CD4-positive, CD25-positive, alpha-beta regulatory T cell (primary cell): ENCODE measurements around the gene COG6. TPM values are rescaled to one million over a fixed set of nuclear protein-coding genes. Genes with fewer than 3 reads are reported as not detected.

ENCODE experiments used
- ATAC-seq, 2 donors: fragments of 150-1000 bp; cut with Tn5 transposase; one replicate each; pipeline ENCODE4 v1.10.0; 2021; ENCODE audit warnings: low read depth in 2 of 2, moderate number of reproducible peaks in 2 of 2, moderate library complexity in 1 of 2
- DNase-seq, 3 donors: peaks; one replicate each; pipeline versions ENCODE4 v3.0.0 to v3.0.0-alpha.2; 2012 to 2022; ENCODE audit warnings: mixed read lengths in 1 of 3
- H3K27ac ChIP-seq: one replicate; pipeline ENCODE4 v1.7.0; 2013; ENCODE audit warnings: mild to moderate bottlenecking, low read length; ENCODE audit not compliant: insufficient read depth, poor library complexity, severe bottlenecking
- H3K27me3 ChIP-seq: one replicate; pipeline ENCODE4 v1.7.0; 2013; ENCODE audit warnings: low read length; ENCODE audit not compliant: control insufficient read depth, insufficient read depth
- H3K36me3 ChIP-seq: one replicate; pipeline ENCODE4 v1.7.0; 2013; ENCODE audit warnings: mild to moderate bottlenecking, low read length, moderate library complexity; ENCODE audit not compliant: control insufficient read depth, insufficient read depth
- H3K4me1 ChIP-seq: 2 replicates; pipeline ENCODE4 v1.7.0; 2013; ENCODE audit warnings: mild to moderate bottlenecking, low read length; ENCODE audit not compliant: insufficient read depth, control insufficient read depth, poor library complexity, severe bottlenecking
- H3K4me3 ChIP-seq: one replicate; pipeline ENCODE4 v1.7.0; 2013; ENCODE audit warnings: low read depth, mild to moderate bottlenecking, low read length, moderate library complexity
- H3K9me3 ChIP-seq, 2 experiments: 1 replicate in 1 of 2; 2 replicates in 1 of 2; pipeline ENCODE4 v1.7.0; 2013; ENCODE audit warnings: low read length in 2 of 2, mild to moderate bottlenecking in 1 of 2, moderate library complexity in 1 of 2; ENCODE audit not compliant: control insufficient read depth in 2 of 2
- H3K27ac Mint-ChIP-seq, 3 donors: one replicate each; pipeline ENCODE4 v1.8.0; 2020 to 2022; ENCODE audit warnings: mild to moderate bottlenecking in 3 of 3, mixed read lengths in 3 of 3, moderate library complexity in 2 of 3
- H3K27me3 Mint-ChIP-seq: one replicate; pipeline ENCODE4 v1.8.0; 2022; ENCODE audit warnings: mild to moderate bottlenecking, mixed read lengths
- H3K36me3 Mint-ChIP-seq: one replicate; pipeline ENCODE4 v1.8.0; 2020; ENCODE audit warnings: mixed read lengths
- H3K4me1 Mint-ChIP-seq, 4 donors: one replicate each; pipeline ENCODE4 v1.8.0; 2020 to 2022; ENCODE audit warnings: mixed read lengths in 4 of 4, mild to moderate bottlenecking in 1 of 4
- H3K4me3 Mint-ChIP-seq, 4 donors: one replicate each; pipeline ENCODE4 v1.8.0; 2020 to 2022; ENCODE audit warnings: mild to moderate bottlenecking in 4 of 4, mixed read lengths in 4 of 4, moderate library complexity in 3 of 4
- H3K9me3 Mint-ChIP-seq, 7 donors: one replicate each; pipeline ENCODE4 v1.8.0; 2020 to 2022; ENCODE audit warnings: mixed read lengths in 7 of 7, mild to moderate bottlenecking in 3 of 7, moderate library complexity in 2 of 7
- polyA plus RNA-seq, 4 donors: library from polyadenylated mRNA; unstranded; fragments of 300-500 nt; fragmentation: Illumina TruSeq; gene quantifications; one replicate each; pipeline ENCODE4 v1.2.3, GENCODE V29; 2021
- total RNA-seq: library from RNA; stranded (reverse); gene quantifications from one replicate; pipeline ENCODE4 v1.2.3, GENCODE V29; 2022

The COG6 gene
- total and polyA plus RNA-seq, 5 donors from 2014 or later, result 14.3 to 28.3 (median 20.4) TPM

- no peak overlapping the region for H3K27ac Mint-ChIP-seq
- ATAC-seq, result no peak
- peaks cover 0 to 1% (median 0%) of the 10 kb centered on the region in 7 donors for H3K9me3 Mint-ChIP-seq
These were observed 118.4 kb downstream of the COG6 start for GRCh38 chr13:39773833-39774232.

GRCh38 chr13:39776439-39776838 lies 121.0 kb downstream of the COG6 start:
- peaks cover 0 to 1% (median 0%) of the 10 kb centered on the region in 7 donors for H3K9me3 Mint-ChIP-seq
- Histone ChIP-seq H3K4me1 (peaks cover 15% of the 10 kb centered on the region), H3K4me3 (no peak overlapping the region), H3K27me3 (no peaks in the 10 kb centered on the region), H3K36me3 (no peaks in the 10 kb centered on the region), H3K9me3 (no peaks in the 10 kb centered on the region), H3K27ac (no peak overlapping the region)
- H3K27ac Mint-ChIP-seq, result peak overlapping the region in 1 of 3 donors; percentile 65
- no peak for ATAC-seq
- H3K4me1 Mint-ChIP-seq, result peaks cover 17 to 36% (median 26%) of the 10 kb centered on the region in 4 donors
- H3K27me3 Mint-ChIP-seq, result no peaks in the 10 kb centered on the region
- DNase-seq, result peak in 1 of 3 donors; percentile 13
- H3K4me3 Mint-ChIP-seq, result no peak overlapping the region
- peaks cover 3% of the 10 kb centered on the region for H3K36me3 Mint-ChIP-seq

More at GRCh38 chr13:39773833-39774232, 118.4 kb downstream of the COG6 start:
- H3K36me3 ChIP-seq, result no peaks in the 10 kb centered on the region
- peaks cover 3% of the 10 kb centered on the region for H3K36me3 Mint-ChIP-seq
- no peak for DNase-seq
- H3K27me3 ChIP-seq, result no peaks in the 10 kb centered on the region
- H3K27me3 Mint-ChIP-seq, result no peaks in the 10 kb centered on the region
- no peaks in the 10 kb centered on the region for H3K9me3 ChIP-seq
- H3K27ac ChIP-seq, result no peak overlapping the region
- H3K4me3 ChIP-seq, result no peak overlapping the region
- H3K4me1 ChIP-seq, result peaks cover 4% of the 10 kb centered on the region
- H3K4me3 Mint-ChIP-seq, result no peak overlapping the region
- H3K4me1 Mint-ChIP-seq, result peaks cover 12 to 22% (median 17%) of the 10 kb centered on the region in 4 donors

- Mint-ChIP-seq H3K27me3 (no peaks in the 10 kb centered on the region), H3K4me3 (no peak overlapping the region), H3K36me3 (peaks cover 2% of the 10 kb centered on the region), H3K27ac (peak overlapping the region; percentile 5 to 66 (median 65)), H3K4me1 (peaks cover 17 to 36% (median 26%) of the 10 kb centered on the region in 4 donors), H3K9me3 (peaks cover 0 to 1% (median 0%) of the 10 kb centered on the region in 7 donors)
- Histone ChIP-seq H3K4me1 (peaks cover 15% of the 10 kb centered on the region), H3K27ac (no peak overlapping the region), H3K36me3 (no peaks in the 10 kb centered on the region), H3K27me3 (no peaks in the 10 kb centered on the region), H3K9me3 (no peaks in the 10 kb centered on the region), H3K4me3 (no peak overlapping the region)
- DNase-seq (no peak), ATAC-seq (no peak)
These were observed 121.6 kb downstream of the COG6 start for GRCh38 chr13:39777021-39777420.

- Mint-ChIP-seq H3K27me3 (no peaks in the 10 kb centered on the region), H3K9me3 (peaks cover 0 to 1% (median 0%) of the 10 kb centered on the region in 7 donors), H3K27ac (peak overlapping the region; percentile 60 to 66 (median 65)), H3K4me3 (peak overlapping the region in 1 of 4 donors; percentile 11), H3K4me1 (peaks cover 17 to 36% (median 26%) of the 10 kb centered on the region in 4 donors), H3K36me3 (no peaks in the 10 kb centered on the region)
- ATAC-seq, result peak; percentile 57 to 74
- no peak overlapping the region for H3K4me3 ChIP-seq
- peaks cover 15% of the 10 kb centered on the region for H3K4me1 ChIP-seq
- H3K27ac ChIP-seq, result no peak overlapping the region
- peak in 2 of 3 donors; percentile 43 to 67 for DNase-seq
- no peaks in the 10 kb centered on the region for H3K27me3 ChIP-seq
- no peaks in the 10 kb centered on the region for H3K9me3 ChIP-seq
- no peaks in the 10 kb centered on the region for H3K36me3 ChIP-seq
These were observed 122.1 kb downstream of the COG6 start for GRCh38 chr13:39777527-39778061.

- no peaks in the 10 kb centered on the region for H3K36me3 Mint-ChIP-seq
- Histone ChIP-seq H3K4me3 (peak overlapping the region; percentile 23), H3K9me3 (no peaks in the 10 kb centered on the region), H3K4me1 (peaks cover 15% of the 10 kb centered on the region), H3K27me3 (no peaks in the 10 kb centered on the region), H3K36me3 (no peaks in the 10 kb centered on the region), H3K27ac (no peak overlapping the region)
- ATAC-seq (peak; percentile 29 to 32), DNase-seq (peak in 2 of 3 donors; percentile 19 to 54)
- peak overlapping the region in 2 of 4 donors; percentile 22 to 51 for H3K4me3 Mint-ChIP-seq
- H3K9me3 Mint-ChIP-seq, result peaks cover 0 to 1% (median 0%) of the 10 kb centered on the region in 7 donors
- peak overlapping the region; percentile 52 to 87 (median 57) for H3K27ac Mint-ChIP-seq
- peaks cover 17 to 36% (median 26%) of the 10 kb centered on the region in 4 donors for H3K4me1 Mint-ChIP-seq
- no peaks in the 10 kb centered on the region for H3K27me3 Mint-ChIP-seq
These were observed 124.1 kb downstream of the COG6 start for GRCh38 chr13:39779337-39780265.

GRCh38 chr13:39780711-39781110 lies 125.2 kb downstream of the COG6 start:
- Histone ChIP-seq H3K27me3 (no peaks in the 10 kb centered on the region), H3K27ac (no peak overlapping the region), H3K4me3 (no peak overlapping the region), H3K4me1 (peaks cover 15% of the 10 kb centered on the region), H3K36me3 (no peaks in the 10 kb centered on the region), H3K9me3 (no peaks in the 10 kb centered on the region)
- Mint-ChIP-seq H3K27ac (peak overlapping the region in 1 of 3 donors; percentile 65), H3K4me1 (peaks cover 17 to 36% (median 26%) of the 10 kb centered on the region in 4 donors), H3K36me3 (no peaks in the 10 kb centered on the region), H3K9me3 (peaks cover 0 to 1% (median 0%) of the 10 kb centered on the region in 7 donors), H3K27me3 (no peaks in the 10 kb centered on the region), H3K4me3 (no peak overlapping the region)
- DNase-seq (no peak), ATAC-seq (no peak)

GRCh38 chr13:39781381-39781780 lies 125.9 kb downstream of the COG6 start:
- Mint-ChIP-seq H3K27me3 (no peaks in the 10 kb centered on the region), H3K27ac (no peak overlapping the region), H3K4me3 (no peak overlapping the region), H3K9me3 (peaks cover 0 to 1% (median 0%) of the 10 kb centered on the region in 7 donors), H3K36me3 (no peaks in the 10 kb centered on the region), H3K4me1 (peaks cover 16 to 34% (median 26%) of the 10 kb centered on the region in 4 donors)
- H3K4me3 ChIP-seq, result no peak overlapping the region
- H3K27ac ChIP-seq, result no peak overlapping the region
- no peaks in the 10 kb centered on the region for H3K36me3 ChIP-seq
- H3K27me3 ChIP-seq, result no peaks in the 10 kb centered on the region
- no peaks in the 10 kb centered on the region for H3K9me3 ChIP-seq
- peaks cover 15% of the 10 kb centered on the region for H3K4me1 ChIP-seq
- DNase-seq, result no peak
- ATAC-seq, result no peak
